Panc1 (cell line): Measurements from ENCODE around the gene HINT3. TPM values are rescaled to one million over a fixed set of nuclear protein-coding genes. Genes with fewer than 3 reads are reported as not detected.

Experiments used
- ATAC-seq: fragments of 200-7000 bp; cut with Tn5 transposase; 2 replicates; pipeline ENCODE4 v1.9.1; 2020; ENCODE audit warnings: mild to moderate bottlenecking, moderate library complexity
- BruUV-seq: library from RNA; stranded (reverse); fragments of 400-500 nt; replicated peaks from 2 replicates; lab custom pipeline; 2021; lab: Mats Ljungman, UMichigan
- CTCF ChIA-PET: fragments of 300-600 bp; sonication (Branson Sonifier 250); formaldehyde crosslinking; loops from one replicate; lab custom pipeline; 2022; ENCODE audit warnings: antibody characterized with exemption; lab: Charles Lee
- POLR2A ChIA-PET: fragments of 300-600 bp; sonication (Branson Sonifier 250); formaldehyde crosslinking; loops from one replicate; lab custom pipeline; 2022; ENCODE audit warnings: antibody characterized with exemption; lab: Charles Lee
- DNase-seq: peaks from one replicate; pipeline ENCODE4 v3.0.0-alpha.2; 2010; ENCODE audit warnings: low read depth, low spot score
- H3K27ac ChIP-seq: 2 replicates; pipeline ENCODE4 v1.5.1; 2011; ENCODE audit warnings: mild to moderate bottlenecking, low read length, inconsistent platforms
- H3K27me3 ChIP-seq: fragments of 200-500 bp; sonication (Bioruptor generic); 2 replicates; pipeline ENCODE4 v1.6.0; 2014; ENCODE audit warnings: low read length, inconsistent platforms; ENCODE audit not compliant: control insufficient read depth, insufficient read depth
- H3K36me3 ChIP-seq: fragments of 200-500 bp; sonication (Bioruptor generic); 2 replicates; pipeline ENCODE4 v1.5.1; 2014; ENCODE audit warnings: inconsistent platforms, mild to moderate bottlenecking, low read length, moderate library complexity; ENCODE audit not compliant: control insufficient read depth, insufficient read depth
- H3K4me1 ChIP-seq: 2 replicates; pipeline ENCODE4 v1.5.1; 2011; ENCODE audit warnings: inconsistent platforms, mild to moderate bottlenecking, low read length, moderate library complexity; ENCODE audit not compliant: control insufficient read depth, insufficient read depth
- H3K4me3 ChIP-seq, 2 experiments: 2 replicates each; pipeline ENCODE4 v1.5.1; 2011 to 2012; ENCODE audit warnings: low read depth in 2 of 2, low read length in 2 of 2, mild to moderate bottlenecking in 2 of 2, inconsistent platforms in 1 of 2, moderate library complexity in 1 of 2
- H3K9me3 ChIP-seq: fragments of 200-500 bp; sonication (Bioruptor generic); 2 replicates; pipeline ENCODE4 v1.5.1; 2014; ENCODE audit warnings: low read depth, mild to moderate bottlenecking, inconsistent platforms, low read length, moderate library complexity; ENCODE audit not compliant: control insufficient read depth, insufficient read depth
- CTCF ChIP-seq: fragments of 450-650 bp; IDR thresholded peaks from 2 replicates; pipeline ENCODE4 v1.5.1; 2017; ENCODE audit warnings: mild to moderate bottlenecking
- POLR2AphosphoS5 ChIP-seq: IDR thresholded peaks from 2 replicates; pipeline ENCODE4 v1.6.1; 2012; ENCODE audit warnings: mild to moderate bottlenecking, low read depth, low read length, moderate library complexity
- REST ChIP-seq, 2 experiments: IDR thresholded peaks; 2 replicates each; pipeline ENCODE4 v1.6.1; 2011 to 2012; ENCODE audit warnings: low read depth in 2 of 2, control low read depth in 1 of 2, low read length in 1 of 2, mild to moderate bottlenecking in 1 of 2, moderate library complexity in 1 of 2; ENCODE audit not compliant: insufficient read depth in 1 of 2
- SIN3A ChIP-seq: IDR thresholded peaks from 2 replicates; pipeline ENCODE4 v1.6.1; 2012; ENCODE audit warnings: low read depth, mild to moderate bottlenecking, low read length, moderate library complexity, borderline replicate concordance; ENCODE audit not compliant: insufficient read depth
- TCF7L2 ChIP-seq: IDR thresholded peaks from 2 replicates; pipeline ENCODE4 v1.6.1; 2011; ENCODE audit warnings: mild to moderate bottlenecking, low read depth, low read length, inconsistent platforms
- in situ Hi-C: cut with HindIII; loops from 2 replicates; pipeline ENCODE4 v1.10.0; 2016; ENCODE audit warnings: low sequenced_read_pairs, low pct_unique_long_range_greater_than_20kb
- intact Hi-C: fragments of 100-400 bp; cut with micrococcal nuclease; formaldehyde crosslinking; loops from one replicate; pipeline ENCODE4 v1.10.0; 2022; ENCODE audit not compliant: unreplicated experiment
- total RNA-seq: library from RNA; stranded (reverse); gene quantifications from one replicate; pipeline ENCODE4 v1.2.1, GENCODE V29; 2021; ENCODE audit not compliant: unreplicated experiment

HINT3 gene
- total RNA-seq, 1 experiment from 2014 or later = 11.5 TPM

- no peaks in the 10 kb centered on the region for H3K27me3 ChIP-seq
- TF ChIP-seq CTCF = peak; percentile 67; the same call in 1 of the 2 replicates
- TF ChIP-seq POLR2AphosphoS5 = no peak
- ChIA-PET POLR2A (interaction anchor here (1.1 kb wide), 1 partner anchor 184 kb away, joined by 3 read pairs; the partner anchor contains the start of gene NCOA7), CTCF (interaction anchor here (0.6 to 2.2 kb wide), 6 partner anchors 12 to 183 kb away, joined by 3 to 10 read pairs (median 4); partner anchors contain the start of genes HINT3, NCOA7 and TRMT11)
- BruUV-seq = no TSS peak
- no peak overlapping the region for H3K4me3 ChIP-seq
- H3K9me3 ChIP-seq = no peaks in the 10 kb centered on the region
- no peak for DNase-seq
- in situ Hi-C loops (no loop called here), intact Hi-C loops (loop anchor here (2.0 to 5.0 kb wide), 3 partner anchors 116 to 662 kb away; no protein-coding TSS in a partner anchor)
- H3K36me3 ChIP-seq = no peaks in the 10 kb centered on the region
- peak; percentile 91 for ATAC-seq
- no peak overlapping the region for H3K27ac ChIP-seq
- no peaks in the 10 kb centered on the region for H3K4me1 ChIP-seq
These were observed 17.8 kb downstream of the HINT3 start for GRCh38 chr6:125974214-125974866.

- POLR2A ChIA-PET = no interaction called here
- BruUV-seq = no TSS peak
- ATAC-seq = no peak
- Histone ChIP-seq H3K4me3 (no peak overlapping the region), H3K27ac (no peak overlapping the region), H3K27me3 (no peaks in the 10 kb centered on the region), H3K9me3 (no peaks in the 10 kb centered on the region), H3K36me3 (no peaks in the 10 kb centered on the region), H3K4me1 (no peaks in the 10 kb centered on the region)
- DNase-seq = no peak
- intact Hi-C loops (no loop called here), in situ Hi-C loops (no loop called here)
- CTCF ChIA-PET = no interaction called here
- TF ChIP-seq TCF7L2 = no peak
- no peak for TF ChIP-seq CTCF
- no peak for TF ChIP-seq POLR2AphosphoS5
- TF ChIP-seq SIN3A = no peak
- TF ChIP-seq REST (IDR thresholded peaks at IDR 0.05; ENCODE audit: insufficient read depth in 1 of 2, low read depth in 2 of 2, low read length in 1 of 2) = no peak
These were observed 22.5 kb downstream of the HINT3 start for GRCh38 chr6:125979101-125979500.
